Urinary bladder (tissue), 4 donors: ENCODE measurements around the gene PHGDH. TPM values are rescaled to one million over a fixed set of nuclear protein-coding genes. Genes with fewer than 3 reads are reported as not detected.

Source experiments
- DNase-seq: peaks from one replicate; pipeline ENCODE4 v3.0.0-alpha.2; 2015; ENCODE audit errors: extremely low spot score
- H3K27ac ChIP-seq: one replicate; pipeline ENCODE4 v1.5.1; 2013; ENCODE audit warnings: low read depth, mild to moderate bottlenecking, moderate library complexity
- H3K36me3 ChIP-seq: one replicate; pipeline ENCODE4 v1.6.1; 2013; ENCODE audit warnings: mild to moderate bottlenecking, moderate library complexity; ENCODE audit not compliant: insufficient read depth
- H3K4me1 ChIP-seq: one replicate; pipeline ENCODE4 v1.6.1; 2013; ENCODE audit warnings: mild to moderate bottlenecking, moderate library complexity; ENCODE audit not compliant: insufficient read depth
- H3K4me3 ChIP-seq: one replicate; pipeline ENCODE4 v1.5.1; 2013; ENCODE audit warnings: low read depth, low read length
- WGBS: extraction: QIAGEN DNeasy Blood & Tissue Kit; methylation state at CpG from one replicate; pipeline ENCODE4 v1.1.7; 2013; 5-methylcytosine and 5-hydroxymethylcytosine counted together
- polyA plus RNA-seq: library from polyadenylated mRNA; stranded (reverse); fragments of 200-250 nt; gene quantifications from one replicate; pipeline ENCODE4 v1.2.3, GENCODE V29; 2013
- total RNA-seq: library from RNA; depleted of rRNA; stranded (reverse); fragments of >200 nt; gene quantifications from one replicate; pipeline ENCODE4 v1.2.3, GENCODE V29; 2014
- donor health status: healthy with polysubstance abuse.
- donor health status: healthy.

Gene PHGDH
- total and polyA plus RNA-seq, 2 donors = 51.3 to 166 TPM

- Histone ChIP-seq H3K27ac (no peak within 1 kb of the TSS), H3K4me1 (peaks cover 1% of the 10 kb centered on the region), H3K36me3 (no peaks in the 10 kb centered on the region), H3K4me3 (no peak within 1 kb of the TSS)
- 67% methylated on average over 8 of the region's 8 CpGs for WGBS
- no peak for DNase-seq
These were observed 57.0 kb downstream of the PHGDH start, which contains the start of gene HMGCS2 for GRCh38 chr1:119768778-119769177. Gene HMGCS2, minus strand, starts transcription at chr1:119768905. Its CDS starts 61 bp downstream, at chr1:119768844.

GRCh38 chr1:119771016-119771415, 59.3 kb downstream of the PHGDH start:
- no peak overlapping the region for H3K4me3 ChIP-seq
- H3K4me1 ChIP-seq = peaks cover 1% of the 10 kb centered on the region
- no peaks in the 10 kb centered on the region for H3K36me3 ChIP-seq
- WGBS = 40% methylated on average over 2 of the region's 2 CpGs
- DNase-seq = no peak
- H3K27ac ChIP-seq = no peak overlapping the region

GRCh38 chr1:119771770-119772169, 60.0 kb downstream of the PHGDH start:
- WGBS = 75% methylated on average over 3 of the region's 3 CpGs
- DNase-seq = no peak
- Histone ChIP-seq H3K4me3 (no peak overlapping the region), H3K27ac (no peak overlapping the region), H3K36me3 (no peaks in the 10 kb centered on the region), H3K4me1 (peaks cover 1% of the 10 kb centered on the region)

GRCh38 chr1:119772298-119772697, 60.6 kb downstream of the PHGDH start:
- Histone ChIP-seq H3K4me3 (no peak overlapping the region), H3K4me1 (peaks cover 1% of the 10 kb centered on the region), H3K27ac (no peak overlapping the region), H3K36me3 (no peaks in the 10 kb centered on the region)
- WGBS = 97% methylated on average over 2 of the region's 2 CpGs
- DNase-seq = no peak

GRCh38 chr1:119773711-119774241, 62.0 kb downstream of the PHGDH start:
- DNase-seq = no peak
- Histone ChIP-seq H3K4me3 (no peak overlapping the region), H3K36me3 (no peaks in the 10 kb centered on the region), H3K4me1 (peaks cover 1% of the 10 kb centered on the region), H3K27ac (no peak overlapping the region)
- 88% methylated on average over 3 of the region's 3 CpGs for WGBS

GRCh38 chr1:119774746-119775490, 63.2 kb downstream of the PHGDH start:
- 72% methylated on average over 7 of the region's 7 CpGs for WGBS
- no peak overlapping the region for H3K27ac ChIP-seq
- H3K36me3 ChIP-seq = no peaks in the 10 kb centered on the region
- no peaks in the 10 kb centered on the region for H3K4me1 ChIP-seq
- no peak overlapping the region for H3K4me3 ChIP-seq
- DNase-seq = no peak

- no peaks in the 10 kb centered on the region for H3K4me1 ChIP-seq
- WGBS = 94% methylated on average over 6 of the region's 6 CpGs
- H3K27ac ChIP-seq = no peak overlapping the region
- no peaks in the 10 kb centered on the region for H3K36me3 ChIP-seq
- no peak for DNase-seq
- no peak overlapping the region for H3K4me3 ChIP-seq
These were observed 66.6 kb downstream of the PHGDH start for GRCh38 chr1:119778359-119778758.

- WGBS = 84% methylated on average over 13 of the region's 13 CpGs
- no peak overlapping the region for H3K4me3 ChIP-seq
- H3K4me1 ChIP-seq = no peaks in the 10 kb centered on the region
- H3K36me3 ChIP-seq = no peaks in the 10 kb centered on the region
- no peak for DNase-seq
- no peak overlapping the region for H3K27ac ChIP-seq
These were observed 67.3 kb downstream of the PHGDH start for GRCh38 chr1:119778886-119779560.

- Histone ChIP-seq H3K27ac (no peak overlapping the region), H3K36me3 (no peaks in the 10 kb centered on the region), H3K4me1 (no peaks in the 10 kb centered on the region), H3K4me3 (no peak overlapping the region)
- DNase-seq = peak; percentile 73
- WGBS = 11% methylated on average over 5 of the region's 5 CpGs
These were observed 68.2 kb downstream of the PHGDH start for GRCh38 chr1:119779869-119780356.

- no peak for DNase-seq
- WGBS = 97% methylated on average over 11 of the region's 11 CpGs
- no peaks in the 10 kb centered on the region for H3K36me3 ChIP-seq
- no peak overlapping the region for H3K4me3 ChIP-seq
- no peaks in the 10 kb centered on the region for H3K4me1 ChIP-seq
- no peak overlapping the region for H3K27ac ChIP-seq
These were observed 69.9 kb downstream of the PHGDH start for GRCh38 chr1:119781434-119782210.

- Histone ChIP-seq H3K27ac (no peak overlapping the region), H3K4me3 (no peak overlapping the region), H3K36me3 (no peaks in the 10 kb centered on the region), H3K4me1 (no peaks in the 10 kb centered on the region)
- WGBS = 67% methylated on average over 7 of the region's 7 CpGs
- no peak for DNase-seq
These were observed 71.0 kb downstream of the PHGDH start for GRCh38 chr1:119782631-119783325.

- DNase-seq = no peak
- Histone ChIP-seq H3K27ac (no peak overlapping the region), H3K4me1 (no peaks in the 10 kb centered on the region), H3K36me3 (no peaks in the 10 kb centered on the region), H3K4me3 (no peak overlapping the region)
- 63% methylated on average over 6 of the region's 6 CpGs for WGBS
These were observed 71.8 kb downstream of the PHGDH start for GRCh38 chr1:119783354-119784185.
